Caco-2 (cell line): ENCODE data around the gene ISYNA1. TPM values are rescaled to one million over a fixed set of nuclear protein-coding genes. Genes with fewer than 3 reads are reported as not detected.
A peak's percentile ranks its signal among the peaks of the same experiment; 100 is the strongest.

Source experiments
- BruUV-seq: library from RNA; stranded (reverse); fragments of 400-500 nt; replicated peaks from 2 replicates; lab custom pipeline; 2021; lab: Mats Ljungman, UMichigan
- CTCF ChIA-PET: fragments of 300-600 bp; sonication (Branson Sonifier 250); formaldehyde crosslinking; loops from one replicate; lab custom pipeline; 2022; ENCODE audit warnings: antibody characterized with exemption; lab: Charles Lee
- POLR2A ChIA-PET: fragments of 300-600 bp; sonication (Branson Sonifier 250); formaldehyde crosslinking; loops from one replicate; lab custom pipeline; 2022; ENCODE audit warnings: antibody characterized with exemption; lab: Charles Lee
- DNase-seq, 2 experiments: peaks; one replicate each; pipeline versions ENCODE4 v3.0.0 to v3.0.0-alpha.2; 2020 to 2022
- H3K27me3 ChIP-seq: replicated peaks from 2 replicates; pipeline ENCODE4 v1.6.0; 2011; ENCODE audit warnings: low read length; ENCODE audit not compliant: control insufficient read depth, insufficient read depth
- H3K36me3 ChIP-seq: 2 replicates; pipeline ENCODE4 v1.5.1; 2011; ENCODE audit warnings: low read length; ENCODE audit not compliant: control insufficient read depth, insufficient read depth
- H3K4me1 ChIP-seq: fragments of 250-450 bp; sonication (Bioruptor Pico); 2 replicates; pipeline ENCODE4 v1.5.1; 2020; ENCODE audit warnings: mild to moderate bottlenecking
- H3K4me3 ChIP-seq: 2 replicates; pipeline ENCODE4 v1.5.1; 2011; ENCODE audit warnings: low read depth, mild to moderate bottlenecking, control low read depth, low read length
- H3K9me3 ChIP-seq: fragments of 250-450 bp; sonication (Bioruptor Pico); 2 replicates; pipeline ENCODE4 v1.5.1; 2020; ENCODE audit warnings: mild to moderate bottlenecking, moderate library complexity
- H3K27ac Mint-ChIP-seq: one replicate; pipeline ENCODE4 v1.8.0; 2022; ENCODE audit warnings: mixed read lengths; ENCODE audit not compliant: unreplicated experiment
- H3K27me3 Mint-ChIP-seq: one replicate; pipeline ENCODE4 v1.8.0; 2022; ENCODE audit warnings: mixed read lengths; ENCODE audit not compliant: insufficient read depth, unreplicated experiment
- H3K36me3 Mint-ChIP-seq: one replicate; pipeline ENCODE4 v1.8.0; 2022; ENCODE audit warnings: mild to moderate bottlenecking, mixed read lengths; ENCODE audit not compliant: insufficient read depth, unreplicated experiment
- H3K4me1 Mint-ChIP-seq: one replicate; pipeline ENCODE4 v1.8.0; 2022; ENCODE audit warnings: low read depth, mixed read lengths; ENCODE audit not compliant: unreplicated experiment
- H3K4me3 Mint-ChIP-seq: one replicate; pipeline ENCODE4 v1.8.0; 2022; ENCODE audit warnings: mild to moderate bottlenecking, moderate library complexity, mixed read lengths; ENCODE audit not compliant: unreplicated experiment
- H3K9me3 Mint-ChIP-seq: one replicate; pipeline ENCODE4 v1.8.0; 2022; ENCODE audit warnings: mixed read lengths; ENCODE audit not compliant: unreplicated experiment
- intact Hi-C: fragments of 100-400 bp; cut with micrococcal nuclease; formaldehyde crosslinking; loops from one replicate; pipeline ENCODE4 v1.10.0; 2022; ENCODE audit not compliant: unreplicated experiment
- total RNA-seq: library from RNA; stranded (reverse); gene quantifications from 2 replicates; pipeline ENCODE4 v1.2.3, GENCODE V29; 2022
- TF ChIP-seq, protein P1 (sequence below), 2 experiments: fragments of 200-600 bp in 1 of 2; IDR thresholded peaks; 1 replicate in 1 of 2; 2 replicates in 1 of 2; pipeline versions ENCODE4 v1.5.1 to v1.8.0; 2011 to 2022; ENCODE audit warnings: antibody characterized with exemption in 1 of 2, control low read depth in 1 of 2, inconsistent platforms in 1 of 2, low read depth in 1 of 2, low read length in 1 of 2, mild to moderate bottlenecking in 1 of 2, moderate library complexity in 1 of 2; ENCODE audit not compliant: insufficient read depth in 1 of 2, severe bottlenecking in 1 of 2, unreplicated experiment in 1 of 2

The ISYNA1 gene
- total RNA-seq, 1 experiment from 2014 or later: 65.3 TPM

DNA sequence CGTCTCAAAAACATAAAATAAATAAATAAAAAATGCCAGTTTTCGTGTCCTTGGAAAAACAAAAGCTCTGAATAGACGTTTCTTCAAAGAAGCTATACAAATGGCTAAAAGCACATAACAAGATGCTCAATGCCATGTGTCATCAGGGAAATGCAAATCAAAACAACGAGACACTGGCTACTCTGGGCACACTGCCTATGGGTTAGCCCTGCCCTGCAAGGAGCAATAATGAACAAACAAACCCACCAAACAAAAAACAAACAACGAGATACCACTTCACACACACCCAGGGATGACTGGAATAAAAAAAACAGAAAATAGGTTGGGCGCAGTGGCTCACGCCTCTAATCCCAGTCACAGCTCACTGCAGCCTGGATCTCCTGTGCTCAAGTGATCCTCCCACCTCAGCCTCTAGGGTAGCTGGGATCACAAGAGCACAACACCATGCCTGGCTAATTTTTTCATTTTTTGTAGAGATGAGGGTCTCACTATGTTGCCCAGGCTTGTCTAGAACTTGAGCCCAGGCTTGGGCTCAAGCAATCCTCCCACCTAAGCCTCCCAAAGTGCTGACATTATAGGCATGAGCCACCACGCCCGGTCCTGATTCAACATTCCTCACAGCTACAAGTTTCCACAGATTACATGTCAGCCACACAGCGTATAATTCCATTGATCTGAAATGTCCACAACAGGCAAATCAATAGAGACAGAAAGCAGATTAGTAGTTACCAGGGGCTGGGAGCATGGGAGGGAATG is 15.5 kb upstream of the ISYNA1 start:
- Mint-ChIP-seq H3K9me3 (no peaks in the 10 kb centered on the region), H3K4me3 (no peak overlapping the region), H3K4me1 (peaks cover 4% of the 10 kb centered on the region), H3K27me3 (no peaks in the 10 kb centered on the region), H3K36me3 (peaks cover 30% of the 10 kb centered on the region), H3K27ac (no peak overlapping the region)
- Histone ChIP-seq H3K4me1 (no peaks in the 10 kb centered on the region), H3K27me3 (no peaks in the 10 kb centered on the region), H3K36me3 (peaks cover 2% of the 10 kb centered on the region), H3K9me3 (no peaks in the 10 kb centered on the region), H3K4me3 (no peak overlapping the region)
- intact Hi-C loops: no loop called here
- ChIA-PET POLR2A (no interaction called here), CTCF (no interaction called here)
- TF ChIP-seq, protein P1, sequence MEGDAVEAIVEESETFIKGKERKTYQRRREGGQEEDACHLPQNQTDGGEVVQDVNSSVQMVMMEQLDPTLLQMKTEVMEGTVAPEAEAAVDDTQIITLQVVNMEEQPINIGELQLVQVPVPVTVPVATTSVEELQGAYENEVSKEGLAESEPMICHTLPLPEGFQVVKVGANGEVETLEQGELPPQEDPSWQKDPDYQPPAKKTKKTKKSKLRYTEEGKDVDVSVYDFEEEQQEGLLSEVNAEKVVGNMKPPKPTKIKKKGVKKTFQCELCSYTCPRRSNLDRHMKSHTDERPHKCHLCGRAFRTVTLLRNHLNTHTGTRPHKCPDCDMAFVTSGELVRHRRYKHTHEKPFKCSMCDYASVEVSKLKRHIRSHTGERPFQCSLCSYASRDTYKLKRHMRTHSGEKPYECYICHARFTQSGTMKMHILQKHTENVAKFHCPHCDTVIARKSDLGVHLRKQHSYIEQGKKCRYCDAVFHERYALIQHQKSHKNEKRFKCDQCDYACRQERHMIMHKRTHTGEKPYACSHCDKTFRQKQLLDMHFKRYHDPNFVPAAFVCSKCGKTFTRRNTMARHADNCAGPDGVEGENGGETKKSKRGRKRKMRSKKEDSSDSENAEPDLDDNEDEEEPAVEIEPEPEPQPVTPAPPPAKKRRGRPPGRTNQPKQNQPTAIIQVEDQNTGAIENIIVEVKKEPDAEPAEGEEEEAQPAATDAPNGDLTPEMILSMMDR (IDR thresholded peaks at IDR 0.05; ENCODE audit: insufficient read depth in 1 of 2, low read depth in 1 of 2, low read length in 1 of 2, severe bottlenecking in 1 of 2, unreplicated experiment in 1 of 2): no peak
- BruUV-seq: no TSS peak
- no peak for DNase-seq

DNA sequence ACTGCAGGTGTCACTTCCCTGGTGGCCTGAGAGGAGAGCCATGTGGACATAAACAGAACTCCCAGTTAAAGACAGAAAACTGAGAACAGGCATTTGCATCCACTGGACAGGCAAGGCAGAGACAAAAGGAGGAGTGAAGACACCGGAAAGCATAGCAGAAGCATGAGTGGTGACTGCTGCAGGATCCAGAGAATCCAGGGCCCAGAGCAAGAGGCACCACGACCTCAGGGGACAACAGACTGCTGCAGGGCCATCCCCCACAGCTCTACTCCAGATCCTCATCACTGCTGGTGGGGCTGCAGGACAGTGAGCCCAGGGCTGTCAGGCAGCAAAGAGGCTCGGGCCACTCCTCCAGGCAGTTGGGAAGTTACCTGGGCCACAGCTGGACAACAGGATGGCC is 14.5 kb upstream of the ISYNA1 start:
- ChIA-PET POLR2A (no interaction called here), CTCF (interaction anchor here (0.7 kb wide), 1 partner anchor 15 kb away, joined by 3 read pairs; no protein-coding TSS in a partner anchor)
- no peak for DNase-seq
- Mint-ChIP-seq H3K4me1 (peaks cover 4% of the 10 kb centered on the region), H3K9me3 (no peaks in the 10 kb centered on the region), H3K27ac (no peak overlapping the region), H3K4me3 (no peak overlapping the region), H3K27me3 (no peaks in the 10 kb centered on the region), H3K36me3 (peaks cover 36% of the 10 kb centered on the region)
- Histone ChIP-seq H3K9me3 (no peaks in the 10 kb centered on the region), H3K36me3 (peaks cover under 1% of the 10 kb centered on the region), H3K27me3 (no peaks in the 10 kb centered on the region), H3K4me1 (peaks cover 2% of the 10 kb centered on the region), H3K4me3 (no peak overlapping the region)
- BruUV-seq: no TSS peak
- intact Hi-C loops: no loop called here
- TF ChIP-seq, protein P1 (IDR thresholded peaks at IDR 0.05; ENCODE audit: insufficient read depth in 1 of 2, low read depth in 1 of 2, low read length in 1 of 2, severe bottlenecking in 1 of 2, unreplicated experiment in 1 of 2): no peak

DNA sequence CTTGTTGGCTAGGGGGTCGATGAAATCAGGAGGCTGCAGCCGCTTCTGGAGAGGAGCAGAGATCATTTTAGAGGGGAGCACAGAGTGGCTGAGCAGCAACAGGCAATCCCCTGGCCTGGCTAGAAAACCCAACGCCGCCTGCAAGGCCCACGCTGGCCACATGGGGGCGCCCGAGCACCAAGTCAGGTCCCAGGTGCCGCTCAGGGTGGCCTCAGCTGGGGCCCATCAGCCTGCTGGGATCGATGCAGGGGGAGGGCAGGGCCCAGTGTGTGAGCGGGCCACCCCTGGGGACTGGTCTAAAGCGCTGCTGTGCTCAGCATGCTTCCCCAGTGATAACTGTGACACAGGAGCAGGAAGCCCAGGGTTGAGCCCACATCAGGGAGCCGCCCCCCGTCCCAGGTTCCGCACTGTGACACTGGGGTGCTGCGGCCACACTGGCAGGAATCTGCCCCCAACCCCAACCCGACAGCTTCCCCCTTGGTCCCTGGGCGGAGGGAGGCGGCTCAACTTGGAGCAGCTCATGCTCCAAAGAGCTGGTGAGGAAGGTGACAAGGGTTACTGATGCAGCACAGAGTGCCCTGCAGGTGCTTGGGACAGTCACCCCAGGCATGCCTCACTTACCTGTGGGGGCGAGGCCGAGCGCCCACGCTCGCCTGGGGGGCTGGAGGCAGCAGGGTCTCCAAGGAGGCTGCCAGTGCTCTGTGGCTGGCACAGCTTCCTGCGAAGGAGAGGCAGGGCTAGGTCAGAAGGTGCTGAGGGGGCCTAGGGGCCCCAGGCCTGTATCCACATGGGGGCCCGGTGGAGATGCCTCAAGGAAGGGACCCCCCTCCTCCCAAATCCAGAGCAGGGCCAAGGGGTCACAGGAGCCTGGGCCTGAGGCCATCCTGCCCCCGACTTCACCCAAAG is 13.3 kb upstream of the ISYNA1 start:
- Mint-ChIP-seq H3K27me3 (no peaks in the 10 kb centered on the region), H3K4me3 (no peak overlapping the region), H3K36me3 (peaks cover 44% of the 10 kb centered on the region), H3K9me3 (no peaks in the 10 kb centered on the region), H3K27ac (peak overlapping the region; percentile 57), H3K4me1 (peaks cover 16% of the 10 kb centered on the region)
- TF ChIP-seq, protein P1 (IDR thresholded peaks at IDR 0.05; ENCODE audit: insufficient read depth in 1 of 2, low read depth in 1 of 2, low read length in 1 of 2, severe bottlenecking in 1 of 2, unreplicated experiment in 1 of 2): peak; percentile 93 to 94
- Histone ChIP-seq H3K9me3 (no peaks in the 10 kb centered on the region), H3K36me3 (no peaks in the 10 kb centered on the region; the same call in 1 of the 2 replicates), H3K27me3 (no peaks in the 10 kb centered on the region), H3K4me3 (no peak overlapping the region), H3K4me1 (peaks cover 14% of the 10 kb centered on the region)
- DNase-seq: peak; percentile 80 to 92
- intact Hi-C loops: loop anchor here (1.0 kb wide), 1 partner anchor 11 kb away; no protein-coding TSS in a partner anchor
- ChIA-PET POLR2A (no interaction called here), CTCF (interaction anchor here (0.6 to 1.6 kb wide), 8 partner anchors 10 to 188 kb away, joined by 3 to 10 read pairs (median 4); no protein-coding TSS in a partner anchor)
- BruUV-seq: no TSS peak
